ENCODE measurements around the gene STK11IP.

The STK11IP gene

GRCh38 chr2:219661197-219661954 is 63.7 kb downstream of the STK11IP start:
- no peak for DNase-seq

GRCh38 chr2:219661955-219662395 is 64.3 kb downstream of the STK11IP start:
- no peak for DNase-seq

GRCh38 chr2:219662566-219662965 is 64.9 kb downstream of the STK11IP start:
- no peak for DNase-seq

- no peak for DNase-seq
These were observed 65.6 kb downstream of the STK11IP start for GRCh38 chr2:219663116-219663762.

DNA sequence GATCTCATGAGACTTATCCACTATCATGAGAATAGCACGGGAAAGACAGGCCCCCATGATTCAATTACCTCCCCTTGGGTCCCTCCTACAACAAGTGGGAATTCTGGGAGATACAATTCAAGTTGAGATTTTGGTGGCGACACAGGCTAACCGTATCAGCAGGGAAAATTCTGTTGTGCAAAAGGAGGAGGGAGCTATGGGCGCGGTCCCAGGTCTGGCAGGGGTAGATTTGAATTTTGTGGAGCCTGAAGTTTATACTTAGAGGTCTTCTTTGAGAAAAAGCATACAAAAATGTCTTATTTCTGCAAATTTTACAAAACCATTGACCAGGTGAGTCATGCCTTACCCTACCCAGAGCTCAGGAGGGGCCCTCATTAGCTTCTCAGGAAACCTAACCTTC is 66.4 kb downstream of the STK11IP start:
- DNase-seq = no peak

GRCh38 chr2:219664944-219665343 is 67.3 kb downstream of the STK11IP start:
- DNase-seq = no peak

GRCh38 chr2:219665926-219666325 is 68.3 kb downstream of the STK11IP start:
- DNase-seq = no peak
